Brain microvascular endothelial cell (primary cell): ENCODE data around the gene CCND2.

ENCODE experiments used
- DNase-seq: peaks from one replicate; pipeline ENCODE4 v3.0.0-alpha.2; 2020
- H3K27ac ChIP-seq: fragments of 250-450 bp; sonication (Bioruptor Pico); 2 replicates; pipeline ENCODE4 v1.5.1; 2020; ENCODE audit warnings: mild to moderate bottlenecking, moderate library complexity
- H3K27me3 ChIP-seq: fragments of 250-450 bp; sonication (Bioruptor Pico); replicated peaks from 2 replicates; pipeline ENCODE4 v1.5.1; 2020; ENCODE audit warnings: mild to moderate bottlenecking
- H3K36me3 ChIP-seq: fragments of 250-450 bp; sonication (Bioruptor Pico); replicated peaks from 2 replicates; pipeline ENCODE4 v1.5.1; 2020; ENCODE audit warnings: mild to moderate bottlenecking
- H3K4me3 ChIP-seq: 2 replicates; pipeline ENCODE4 v1.5.1; 2011; ENCODE audit warnings: low read depth, mild to moderate bottlenecking, control low read depth, low read length, moderate library complexity
- in situ Hi-C: cut with HindIII; loops from 2 replicates; pipeline ENCODE4 v1.10.0; 2017; ENCODE audit warnings: low sequenced_read_pairs, low pct_ligation_motif_present
- TF ChIP-seq, protein P1 (sequence below): IDR thresholded peaks from 2 replicates; pipeline ENCODE4 v1.5.1; 2011; ENCODE audit warnings: low read depth, mild to moderate bottlenecking, moderate library complexity, low read length, control low read depth, inconsistent platforms; ENCODE audit errors: missing control alignments

CCND2 gene

DNA sequence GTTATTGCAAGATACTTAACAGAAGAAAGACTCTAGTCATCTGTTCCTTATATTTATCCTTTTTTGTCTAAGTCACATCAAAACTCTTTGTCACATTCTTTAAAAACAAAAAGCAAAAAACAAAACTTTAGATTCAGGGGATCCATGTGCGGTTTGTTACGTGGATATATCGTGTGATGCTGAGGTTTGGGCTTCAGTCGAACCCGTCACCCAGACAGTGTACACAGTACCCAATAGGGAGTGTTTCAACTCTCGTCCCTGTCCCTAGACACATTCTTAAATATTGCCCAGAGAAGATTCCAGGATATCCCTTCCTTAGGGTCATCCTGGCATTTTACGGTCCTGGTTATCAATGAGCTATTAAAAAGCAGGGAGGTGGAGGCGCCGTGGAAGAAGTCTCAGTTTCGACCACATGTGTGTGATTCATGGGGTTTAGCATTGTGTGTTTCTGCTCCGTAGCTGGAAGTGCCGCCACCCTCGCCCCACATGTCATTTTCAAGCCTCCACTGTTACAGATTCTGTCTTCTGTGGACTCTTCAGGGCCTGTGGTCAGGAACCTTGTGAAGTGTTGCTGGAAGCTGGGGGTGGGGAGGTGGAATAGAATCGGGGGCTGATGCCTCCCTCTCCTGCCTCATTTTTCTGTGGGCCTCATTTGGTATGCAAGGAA lies 19.9 kb downstream of the CCND2 start:
- Histone ChIP-seq H3K36me3 (no peaks in the 10 kb centered on the region), H3K27ac (no peak overlapping the region), H3K27me3 (peaks cover 2% of the 10 kb centered on the region), H3K4me3 (no peak overlapping the region)
- in situ Hi-C loops = no loop called here
- TF ChIP-seq, protein P1, sequence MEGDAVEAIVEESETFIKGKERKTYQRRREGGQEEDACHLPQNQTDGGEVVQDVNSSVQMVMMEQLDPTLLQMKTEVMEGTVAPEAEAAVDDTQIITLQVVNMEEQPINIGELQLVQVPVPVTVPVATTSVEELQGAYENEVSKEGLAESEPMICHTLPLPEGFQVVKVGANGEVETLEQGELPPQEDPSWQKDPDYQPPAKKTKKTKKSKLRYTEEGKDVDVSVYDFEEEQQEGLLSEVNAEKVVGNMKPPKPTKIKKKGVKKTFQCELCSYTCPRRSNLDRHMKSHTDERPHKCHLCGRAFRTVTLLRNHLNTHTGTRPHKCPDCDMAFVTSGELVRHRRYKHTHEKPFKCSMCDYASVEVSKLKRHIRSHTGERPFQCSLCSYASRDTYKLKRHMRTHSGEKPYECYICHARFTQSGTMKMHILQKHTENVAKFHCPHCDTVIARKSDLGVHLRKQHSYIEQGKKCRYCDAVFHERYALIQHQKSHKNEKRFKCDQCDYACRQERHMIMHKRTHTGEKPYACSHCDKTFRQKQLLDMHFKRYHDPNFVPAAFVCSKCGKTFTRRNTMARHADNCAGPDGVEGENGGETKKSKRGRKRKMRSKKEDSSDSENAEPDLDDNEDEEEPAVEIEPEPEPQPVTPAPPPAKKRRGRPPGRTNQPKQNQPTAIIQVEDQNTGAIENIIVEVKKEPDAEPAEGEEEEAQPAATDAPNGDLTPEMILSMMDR = no peak
- no peak for DNase-seq

DNA sequence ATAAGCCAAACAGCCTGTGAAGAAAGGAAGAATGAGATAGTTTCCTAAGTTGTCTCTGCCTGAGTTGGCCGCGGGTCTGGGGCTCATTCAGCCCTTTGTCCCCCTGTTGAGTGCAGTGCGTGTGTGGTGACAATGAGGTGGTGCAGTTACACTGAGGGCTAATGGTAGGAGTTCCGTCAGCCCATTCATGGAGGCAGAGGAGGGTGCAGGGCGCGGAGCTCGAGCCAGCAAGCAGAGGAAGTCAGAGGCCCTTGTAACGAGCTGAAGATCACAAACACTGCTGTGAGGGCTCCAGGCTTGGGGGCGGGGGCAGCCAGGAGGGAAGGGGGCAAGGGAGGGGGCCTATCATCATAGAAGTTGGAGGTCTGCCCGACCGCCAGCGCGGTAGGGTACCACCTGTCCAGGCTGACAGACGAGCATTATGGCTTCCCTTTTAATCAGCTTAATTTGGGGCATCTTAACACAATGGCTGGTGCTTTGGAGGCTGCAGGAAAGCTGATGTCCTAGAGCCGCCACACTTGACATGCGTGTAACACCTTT lies 20.5 kb downstream of the CCND2 start:
- DNase-seq = no peak
- in situ Hi-C loops = no loop called here
- TF ChIP-seq, protein P1 = no peak
- Histone ChIP-seq H3K27ac (no peak overlapping the region), H3K36me3 (no peaks in the 10 kb centered on the region), H3K4me3 (no peak overlapping the region), H3K27me3 (peaks cover 2% of the 10 kb centered on the region)

DNA sequence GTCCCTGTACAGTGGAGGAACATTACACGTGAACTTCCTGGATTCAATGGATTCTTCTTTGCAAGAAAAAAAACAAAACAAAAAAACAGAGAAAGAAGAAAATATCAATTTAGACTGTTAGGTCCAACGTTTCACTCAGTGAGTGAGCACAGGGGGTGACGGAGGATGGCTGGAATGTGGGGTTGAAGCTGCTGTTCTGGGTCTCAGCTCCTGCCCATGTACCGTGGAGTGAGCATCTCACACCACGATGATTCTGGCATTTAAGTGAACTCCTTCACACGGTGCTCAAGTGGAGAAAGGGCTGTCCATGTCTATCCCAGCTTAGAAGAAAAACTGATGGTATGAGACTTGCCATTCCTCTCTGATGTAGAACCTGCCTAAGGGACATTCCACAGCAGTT lies 23.2 kb downstream of the CCND2 start:
- H3K27ac ChIP-seq = no peak overlapping the region
- in situ Hi-C loops = no loop called here
- no peak for DNase-seq
- H3K27me3 ChIP-seq = no peaks in the 10 kb centered on the region
- TF ChIP-seq, protein P1 = no peak
- H3K4me3 ChIP-seq = no peak overlapping the region
- H3K36me3 ChIP-seq = no peaks in the 10 kb centered on the region

DNA sequence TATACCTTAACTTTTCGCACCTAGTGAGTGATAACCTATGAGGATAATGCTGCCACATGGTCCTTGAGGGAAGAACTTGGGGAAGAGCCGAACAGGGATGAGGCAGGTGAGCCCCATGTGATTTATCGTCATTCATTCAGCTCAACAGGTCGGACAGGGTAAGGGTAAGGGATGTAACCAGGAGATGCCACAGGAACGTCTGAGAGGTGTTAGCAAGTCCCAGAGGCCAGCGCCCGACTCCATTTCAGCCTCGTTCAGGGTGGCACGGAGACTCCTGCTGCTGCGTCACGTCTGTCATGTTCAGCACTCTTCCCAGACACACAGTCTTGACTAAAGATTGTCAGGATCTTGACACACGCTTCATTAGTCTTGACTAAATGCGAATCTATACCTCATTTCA lies 24.1 kb downstream of the CCND2 start:
- H3K27me3 ChIP-seq = peaks cover 2% of the 10 kb centered on the region
- H3K36me3 ChIP-seq = no peaks in the 10 kb centered on the region
- DNase-seq = no peak
- in situ Hi-C loops = no loop called here
- H3K4me3 ChIP-seq = no peak overlapping the region
- TF ChIP-seq, protein P1 = no peak
- H3K27ac ChIP-seq = no peak overlapping the region

DNA sequence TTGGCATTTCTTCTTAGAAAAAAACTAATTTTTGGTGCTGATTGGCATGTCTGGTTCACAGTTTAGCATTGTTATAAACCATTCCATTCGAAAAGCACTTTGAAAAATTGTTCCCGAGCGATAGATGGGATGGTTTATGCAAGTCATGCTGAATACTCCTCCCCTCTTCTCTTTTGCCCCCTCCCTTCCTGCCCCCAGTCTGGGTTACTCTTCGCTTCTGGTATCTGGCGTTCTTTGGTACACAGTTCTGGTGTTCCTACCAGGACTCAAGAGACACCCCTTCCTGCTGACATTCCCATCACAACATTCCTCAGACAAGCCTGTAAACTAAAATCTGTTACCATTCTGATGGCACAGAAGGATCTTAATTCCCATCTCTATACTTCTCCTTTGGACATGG lies 27.3 kb downstream of the CCND2 start:
- no peak for DNase-seq
- Histone ChIP-seq H3K4me3 (no peak overlapping the region), H3K36me3 (no peaks in the 10 kb centered on the region), H3K27ac (no peak overlapping the region), H3K27me3 (peaks cover 8% of the 10 kb centered on the region)
- in situ Hi-C loops = no loop called here
- TF ChIP-seq, protein P1 = no peak

DNA sequence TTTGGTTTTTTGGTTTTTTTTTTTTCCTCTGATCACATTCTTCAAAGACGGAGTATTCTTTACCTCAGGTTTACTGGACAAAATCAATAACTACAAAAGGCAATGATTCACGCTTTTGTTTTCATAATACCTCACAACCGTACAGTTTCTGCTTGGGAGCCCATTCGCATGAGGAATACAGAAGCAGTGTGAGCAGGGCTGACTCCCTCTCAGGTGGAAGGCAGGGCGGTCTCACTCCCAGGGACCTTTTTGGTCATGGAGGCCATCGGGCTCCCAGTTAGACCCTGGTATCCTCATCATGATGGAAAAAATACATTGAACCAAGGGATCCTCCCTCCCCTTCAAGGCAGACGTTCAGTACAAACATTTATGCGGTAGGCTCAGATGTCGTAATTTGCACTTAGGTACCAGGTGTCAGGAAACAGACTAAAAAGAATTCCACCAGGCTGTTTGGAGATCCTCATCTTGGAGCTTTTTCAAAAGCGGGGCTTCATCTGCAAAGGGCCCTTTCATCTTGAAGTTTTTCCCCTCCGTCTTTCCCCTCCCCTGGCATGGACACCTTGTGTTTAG lies 28.5 kb downstream of the CCND2 start:
- Histone ChIP-seq H3K36me3 (no peaks in the 10 kb centered on the region), H3K27me3 (peaks cover 11% of the 10 kb centered on the region), H3K4me3 (no peak overlapping the region), H3K27ac (no peak overlapping the region)
- in situ Hi-C loops = no loop called here
- TF ChIP-seq, protein P1 = no peak
- no peak for DNase-seq
